AG10803 (cell line): ENCODE measurements around the gene LLGL2.
A peak's percentile ranks its signal among the peaks of the same experiment; 100 is the strongest.
"Not testable (repeated sequence)": the region's sequence is repeated elsewhere in the genome, so short reads cannot be mapped to it uniquely, and the experiment has no call there.

ENCODE experiments used
- DNase-seq: peaks from one replicate; pipeline ENCODE4 v3.0.0; 2010; ENCODE audit warnings: low read depth
- H3K4me3 ChIP-seq: 2 replicates; pipeline ENCODE4 v1.5.1; 2011; ENCODE audit warnings: mild to moderate bottlenecking, low read length, control low read depth
- TF ChIP-seq, protein P1 (sequence below): conservative IDR thresholded peaks from 2 replicates; pipeline ENCODE4 v1.5.1; 2011; ENCODE audit warnings: mild to moderate bottlenecking, low read length, control low read depth, inconsistent platforms

The LLGL2 gene

DNA sequence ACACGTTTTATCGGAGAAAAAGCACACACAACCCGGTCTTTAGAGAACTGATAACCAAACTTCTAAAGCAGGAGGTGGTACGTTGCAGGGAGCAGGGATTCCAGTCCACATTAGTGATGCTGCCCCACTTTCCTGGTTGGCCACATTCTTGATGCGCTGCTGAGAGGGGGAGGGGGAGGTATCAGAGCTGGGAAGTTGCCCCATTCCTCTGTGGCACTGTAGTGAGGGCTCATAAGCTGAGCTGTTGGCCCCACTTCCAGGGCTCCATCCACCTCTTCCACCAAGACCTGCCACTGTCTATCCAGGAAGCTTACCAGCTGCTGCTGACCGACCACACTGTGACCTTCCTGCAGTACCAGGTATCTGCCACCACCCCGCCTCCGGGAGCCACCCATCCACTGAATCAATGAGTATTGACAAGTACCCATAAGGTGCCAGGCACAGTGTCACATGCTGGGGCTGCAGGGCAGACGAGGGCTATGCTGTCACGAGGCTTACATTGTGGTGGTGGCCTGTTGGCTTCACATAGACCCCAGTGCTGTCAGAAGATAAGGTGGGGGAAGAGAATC is 8.1 kb upstream of the LLGL2 start:
- DNase-seq, result no peak
- TF ChIP-seq, protein P1, sequence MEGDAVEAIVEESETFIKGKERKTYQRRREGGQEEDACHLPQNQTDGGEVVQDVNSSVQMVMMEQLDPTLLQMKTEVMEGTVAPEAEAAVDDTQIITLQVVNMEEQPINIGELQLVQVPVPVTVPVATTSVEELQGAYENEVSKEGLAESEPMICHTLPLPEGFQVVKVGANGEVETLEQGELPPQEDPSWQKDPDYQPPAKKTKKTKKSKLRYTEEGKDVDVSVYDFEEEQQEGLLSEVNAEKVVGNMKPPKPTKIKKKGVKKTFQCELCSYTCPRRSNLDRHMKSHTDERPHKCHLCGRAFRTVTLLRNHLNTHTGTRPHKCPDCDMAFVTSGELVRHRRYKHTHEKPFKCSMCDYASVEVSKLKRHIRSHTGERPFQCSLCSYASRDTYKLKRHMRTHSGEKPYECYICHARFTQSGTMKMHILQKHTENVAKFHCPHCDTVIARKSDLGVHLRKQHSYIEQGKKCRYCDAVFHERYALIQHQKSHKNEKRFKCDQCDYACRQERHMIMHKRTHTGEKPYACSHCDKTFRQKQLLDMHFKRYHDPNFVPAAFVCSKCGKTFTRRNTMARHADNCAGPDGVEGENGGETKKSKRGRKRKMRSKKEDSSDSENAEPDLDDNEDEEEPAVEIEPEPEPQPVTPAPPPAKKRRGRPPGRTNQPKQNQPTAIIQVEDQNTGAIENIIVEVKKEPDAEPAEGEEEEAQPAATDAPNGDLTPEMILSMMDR, result no peak
- peak overlapping the region; percentile 69 for H3K4me3 ChIP-seq

DNA sequence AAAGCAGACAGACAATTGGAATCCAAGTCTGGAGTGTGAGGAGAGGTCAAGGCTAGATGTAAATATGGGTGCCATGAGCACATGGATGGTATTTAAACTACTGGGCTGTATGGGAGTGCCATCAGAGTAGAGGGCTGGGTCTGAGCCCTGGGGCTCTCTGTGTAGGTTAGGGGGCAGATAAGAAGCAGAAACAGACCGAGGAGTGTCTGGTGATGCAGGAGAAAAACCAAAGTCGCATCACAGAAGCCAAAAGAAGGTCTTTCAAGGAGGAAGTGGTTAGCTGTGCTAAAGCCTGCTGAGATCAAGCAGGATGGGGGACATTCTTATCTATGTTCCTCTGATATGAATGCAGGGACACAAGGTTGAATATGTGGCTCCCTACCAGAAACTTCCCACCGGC is 7.3 kb upstream of the LLGL2 start:
- H3K4me3 ChIP-seq, result no peak overlapping the region
- TF ChIP-seq, protein P1, result no peak
- no peak for DNase-seq

DNA sequence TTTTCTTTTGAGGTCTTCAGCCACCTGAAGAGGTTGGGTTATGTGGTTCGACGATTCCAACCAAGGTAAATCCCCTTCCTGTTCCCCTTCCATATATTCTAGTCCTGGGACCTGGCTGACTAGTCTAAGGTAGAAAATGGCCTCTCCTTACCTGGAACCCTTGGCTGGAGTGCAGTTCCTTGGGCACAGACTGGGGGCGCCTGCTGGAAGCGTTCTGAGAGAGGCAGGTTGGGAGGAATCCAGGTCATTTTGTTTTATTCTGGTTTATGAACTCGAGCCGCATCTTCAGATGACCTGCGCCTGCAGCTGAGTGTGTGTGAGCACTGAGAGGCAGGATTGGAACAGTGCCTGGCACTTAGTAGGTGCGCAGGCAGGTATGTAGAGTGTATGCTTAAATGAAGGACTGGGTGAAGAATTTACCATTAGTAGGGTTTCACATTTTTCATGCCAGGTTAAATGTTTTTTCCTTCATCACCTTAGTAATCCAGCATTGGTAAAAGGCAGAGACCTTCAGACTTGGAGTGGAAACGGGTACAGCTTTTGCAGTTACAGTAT is 6.4 kb upstream of the LLGL2 start:
- TF ChIP-seq, protein P1, result no peak
- DNase-seq, result no peak
- no peak overlapping the region for H3K4me3 ChIP-seq

DNA sequence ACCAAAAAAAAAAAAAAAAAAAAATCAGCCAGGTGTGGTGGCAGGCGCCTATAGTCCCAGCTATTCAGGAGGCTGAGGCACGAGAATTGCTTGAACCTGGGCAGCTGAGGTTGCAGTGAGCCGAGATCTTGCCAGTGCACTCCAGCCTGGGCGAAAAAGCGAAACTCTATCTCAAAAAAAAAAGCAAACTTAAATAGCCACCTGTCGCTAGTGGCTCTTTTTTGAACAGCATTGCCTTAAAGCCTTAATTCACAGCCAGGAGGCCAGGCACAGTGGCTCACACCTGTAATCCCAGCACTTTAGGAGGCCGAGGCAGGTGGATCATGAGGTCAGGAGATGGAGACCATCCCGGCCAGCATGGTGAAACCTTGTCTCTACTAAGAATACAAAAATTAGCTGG is 5.1 kb upstream of the LLGL2 start:
- not testable (repeated sequence) for DNase-seq, H3K4me3 ChIP-seq

DNA sequence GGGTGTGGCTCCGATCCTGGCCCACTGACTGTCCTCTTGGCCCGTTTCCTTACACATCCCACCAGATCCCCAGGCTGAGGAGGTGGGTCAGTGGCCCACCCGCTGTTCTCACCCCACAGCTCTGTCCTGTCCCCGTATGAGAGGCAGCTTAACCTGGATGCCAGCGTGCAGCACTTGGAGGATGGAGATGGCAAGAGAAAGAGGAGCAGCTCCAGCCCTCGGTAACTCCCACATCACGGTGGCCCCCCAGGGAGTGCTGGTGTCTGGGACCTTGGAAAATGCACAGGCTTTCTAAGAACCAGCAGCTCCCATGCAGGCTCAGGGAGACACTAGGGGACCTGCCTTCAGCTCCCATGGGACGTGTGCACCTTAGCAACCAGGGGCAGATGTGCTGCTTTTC is 4.2 kb upstream of the LLGL2 start:
- no peak overlapping the region for H3K4me3 ChIP-seq
- no peak for DNase-seq
- TF ChIP-seq, protein P1, result no peak

DNA sequence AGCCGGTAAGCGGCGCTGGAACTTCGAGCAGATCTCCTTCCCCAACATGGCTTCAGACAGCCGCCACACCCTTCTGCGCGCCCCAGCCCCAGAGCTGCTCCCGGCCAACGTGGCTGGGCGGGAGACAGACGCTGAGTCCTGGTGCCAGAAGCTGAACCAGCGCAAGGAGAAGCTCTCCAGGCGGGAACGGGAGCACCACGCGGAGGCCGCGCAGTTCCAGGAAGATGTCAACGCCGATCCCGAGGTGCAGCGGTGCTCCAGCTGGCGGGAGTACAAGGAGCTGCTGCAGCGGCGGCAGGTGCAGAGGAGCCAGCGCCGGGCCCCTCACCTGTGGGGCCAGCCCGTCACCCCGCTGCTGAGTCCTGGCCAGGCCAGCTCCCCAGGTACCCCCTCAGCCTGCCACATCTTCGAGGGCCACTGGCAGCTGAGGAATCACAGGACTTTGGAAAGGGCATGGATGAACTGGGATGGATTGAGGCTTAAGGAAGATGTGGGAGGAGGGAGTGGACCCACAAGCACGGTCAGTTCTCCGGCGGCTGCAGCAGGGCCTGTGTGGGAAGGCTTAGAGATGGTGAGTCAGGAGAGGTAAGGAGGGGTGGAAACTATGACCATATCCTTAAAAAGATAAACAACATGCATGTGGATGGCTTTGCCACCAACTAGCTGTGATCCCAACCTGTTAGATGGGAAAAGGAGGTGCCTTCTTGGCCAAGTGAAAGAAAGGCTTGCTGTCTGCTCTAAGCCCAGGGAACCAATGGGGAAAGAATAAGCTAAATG is 3.4 kb upstream of the LLGL2 start:
- TF ChIP-seq, protein P1, result no peak
- DNase-seq, result no peak
- no peak overlapping the region for H3K4me3 ChIP-seq

DNA sequence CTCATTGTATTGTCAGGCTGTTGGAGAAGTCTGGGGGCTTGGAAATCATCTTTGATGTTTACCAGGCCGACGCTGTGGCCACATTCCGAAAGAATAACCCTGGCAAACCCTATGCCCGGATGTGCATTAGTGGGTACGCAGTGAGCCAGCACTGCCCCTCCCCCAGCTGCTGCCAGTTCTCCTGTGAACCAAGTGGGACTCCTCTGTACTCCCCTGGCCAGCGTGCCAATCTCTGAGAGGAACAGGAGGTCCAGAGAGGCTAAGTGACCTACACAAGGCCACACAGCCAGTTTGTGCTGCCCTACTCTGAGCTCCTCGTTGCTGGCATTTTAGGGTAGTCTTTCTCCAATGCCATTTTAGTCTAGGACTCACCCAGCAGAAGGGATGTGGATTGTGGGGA is 1.9 kb upstream of the LLGL2 start:
- DNase-seq, result no peak
- TF ChIP-seq, protein P1, result no peak
- no peak overlapping the region for H3K4me3 ChIP-seq
